ENCODE results near the gene TMEM250.
"Not testable (repeated sequence)": the region's sequence is repeated elsewhere in the genome, so short reads cannot be mapped to it uniquely, and the experiment has no call there.

The TMEM250 gene

GRCh38 chr9:136104916-136105315 is 13.8 kb downstream of the TMEM250 start:
- ChIA-PET CTCF (no interaction called here), POLR2A (ENCODE audit: low non-redundant PET) (no interaction called here)
- H3K27ac ChIP-seq = peak overlapping the region; percentile 97
- TF ChIP-seq, protein P1, sequence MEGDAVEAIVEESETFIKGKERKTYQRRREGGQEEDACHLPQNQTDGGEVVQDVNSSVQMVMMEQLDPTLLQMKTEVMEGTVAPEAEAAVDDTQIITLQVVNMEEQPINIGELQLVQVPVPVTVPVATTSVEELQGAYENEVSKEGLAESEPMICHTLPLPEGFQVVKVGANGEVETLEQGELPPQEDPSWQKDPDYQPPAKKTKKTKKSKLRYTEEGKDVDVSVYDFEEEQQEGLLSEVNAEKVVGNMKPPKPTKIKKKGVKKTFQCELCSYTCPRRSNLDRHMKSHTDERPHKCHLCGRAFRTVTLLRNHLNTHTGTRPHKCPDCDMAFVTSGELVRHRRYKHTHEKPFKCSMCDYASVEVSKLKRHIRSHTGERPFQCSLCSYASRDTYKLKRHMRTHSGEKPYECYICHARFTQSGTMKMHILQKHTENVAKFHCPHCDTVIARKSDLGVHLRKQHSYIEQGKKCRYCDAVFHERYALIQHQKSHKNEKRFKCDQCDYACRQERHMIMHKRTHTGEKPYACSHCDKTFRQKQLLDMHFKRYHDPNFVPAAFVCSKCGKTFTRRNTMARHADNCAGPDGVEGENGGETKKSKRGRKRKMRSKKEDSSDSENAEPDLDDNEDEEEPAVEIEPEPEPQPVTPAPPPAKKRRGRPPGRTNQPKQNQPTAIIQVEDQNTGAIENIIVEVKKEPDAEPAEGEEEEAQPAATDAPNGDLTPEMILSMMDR (conservative IDR thresholded peaks at IDR 0.05; ENCODE audit: low read depth) = no peak
- no peak for DNase-seq (ENCODE audit: low spot score)

DNA sequence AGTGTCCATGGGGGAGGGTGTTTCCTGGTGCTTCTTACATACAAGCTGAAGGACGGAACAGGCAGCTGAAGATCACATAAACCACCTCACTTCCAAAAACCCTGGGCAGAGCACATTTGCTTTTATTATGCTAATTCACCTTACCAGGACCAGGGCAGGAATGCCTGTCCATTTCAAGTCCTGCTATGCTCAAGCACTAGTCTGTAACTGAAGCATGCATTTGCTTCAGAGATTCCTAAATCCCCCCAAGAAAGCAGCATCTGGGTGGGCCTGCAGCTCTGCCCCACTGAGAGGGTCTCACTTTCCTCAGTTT is 14.2 kb downstream of the TMEM250 start:
- TF ChIP-seq, protein P1 (conservative IDR thresholded peaks at IDR 0.05; ENCODE audit: low read depth) = no peak
- ChIA-PET CTCF (no interaction called here), POLR2A (ENCODE audit: low non-redundant PET) (interaction anchor here (0.8 kb wide), 1 partner anchor 9 kb away, joined by 3 read pairs; no protein-coding TSS in a partner anchor)
- DNase-seq (ENCODE audit: low spot score) = no peak
- H3K27ac ChIP-seq = peak overlapping the region; percentile 97

- DNase-seq (ENCODE audit: low spot score) = no peak
- H3K27ac ChIP-seq = peak overlapping the region; percentile 97
- TF ChIP-seq, protein P1 (conservative IDR thresholded peaks at IDR 0.05; ENCODE audit: low read depth) = no peak
- CTCF ChIA-PET = no interaction called here
- POLR2A ChIA-PET (ENCODE audit: low non-redundant PET) = interaction anchor here (0.8 to 1.1 kb wide), 2 partner anchors 8 to 14 kb away, joined by 3 to 4 read pairs; no protein-coding TSS in a partner anchor
Measured at GRCh38 chr9:136103651-136104487, 14.8 kb downstream of the TMEM250 start.

DNA sequence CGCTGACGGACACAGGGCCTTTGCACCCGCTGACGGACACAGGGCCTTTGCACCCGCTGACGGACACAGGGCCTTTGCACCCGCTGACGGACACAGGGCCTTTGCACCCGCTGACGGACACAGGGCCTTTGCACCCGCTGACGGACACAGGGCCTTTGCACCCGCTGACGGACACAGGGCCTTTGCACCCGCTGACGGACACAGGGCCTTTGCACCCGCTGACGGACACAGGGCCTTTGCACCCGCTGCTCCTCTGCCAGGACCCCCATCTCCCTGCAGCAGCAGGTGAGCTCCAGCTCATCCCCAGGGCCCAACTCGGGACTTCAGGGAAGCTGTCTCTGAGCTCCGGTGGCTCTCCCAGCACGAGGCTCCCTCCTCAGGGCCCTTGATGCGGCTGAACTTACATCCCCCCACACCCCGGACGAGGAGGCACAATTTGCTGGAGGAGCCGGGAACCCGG is 17.0 kb downstream of the TMEM250 start:
- CTCF ChIA-PET = interaction anchor here (0.6 to 0.7 kb wide), 3 partner anchors 42 to 53 kb away, joined by 3 read pairs; no protein-coding TSS in a partner anchor
- H3K27ac ChIP-seq; DNase-seq (ENCODE audit: low spot score); POLR2A ChIA-PET (ENCODE audit: low non-redundant PET): not testable (repeated sequence)

DNA sequence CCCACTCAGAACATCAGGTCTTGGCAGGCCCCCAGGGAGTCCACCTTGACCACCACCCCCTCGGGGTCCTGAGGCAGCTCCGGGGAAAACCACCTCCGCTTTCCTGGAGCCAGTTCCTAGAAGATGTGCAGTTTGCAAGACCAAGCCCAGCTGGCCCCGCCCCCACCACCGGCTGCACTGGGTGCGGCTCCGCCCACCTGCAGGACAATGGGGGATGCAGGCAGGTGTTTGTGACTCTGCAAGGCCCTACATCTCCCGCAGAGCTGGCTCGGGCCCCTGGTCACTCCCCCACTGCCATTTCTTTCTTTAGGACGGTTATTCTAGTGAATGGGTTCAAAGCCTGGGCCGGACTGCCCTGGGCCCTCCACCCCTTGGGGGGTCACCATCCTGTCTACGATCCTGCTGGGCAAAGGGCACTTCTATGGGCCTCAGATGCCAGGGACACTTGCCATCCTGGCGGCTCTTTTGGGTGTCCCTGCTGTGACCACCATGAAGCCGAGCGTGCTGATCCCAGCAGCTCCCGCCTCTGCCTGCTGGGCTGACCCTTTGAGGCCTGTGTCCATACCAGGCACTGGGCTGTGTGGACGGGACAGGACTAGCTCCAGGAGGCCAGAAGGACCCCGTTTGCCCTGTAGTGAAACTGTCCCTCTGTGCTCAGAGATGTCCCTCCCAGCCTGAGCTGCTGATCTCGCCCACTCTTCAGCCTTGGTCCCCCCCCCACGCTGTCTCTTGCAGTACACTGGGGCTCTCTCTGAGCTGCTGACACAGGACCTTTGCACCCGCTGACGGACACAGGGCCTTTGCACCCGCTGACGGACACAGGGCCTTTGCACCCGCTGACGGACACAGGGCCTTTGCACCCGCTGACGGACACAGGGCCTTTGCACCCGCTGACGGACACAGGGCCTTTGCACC is 17.7 kb downstream of the TMEM250 start:
- POLR2A ChIA-PET (ENCODE audit: low non-redundant PET) = interaction anchor here (0.6 kb wide), 1 partner anchor 16 kb away, joined by 4 read pairs; no protein-coding TSS in a partner anchor

GRCh38 chr9:136099542-136099941 is 19.1 kb downstream of the TMEM250 start:
- POLR2A ChIA-PET (ENCODE audit: low non-redundant PET) = no interaction called here
- CTCF ChIA-PET = no interaction called here
- H3K27ac ChIP-seq = no peak overlapping the region
- TF ChIP-seq, protein P1 (conservative IDR thresholded peaks at IDR 0.05; ENCODE audit: low read depth) = no peak
- no peak for DNase-seq (ENCODE audit: low spot score)

More for the DNA sequence above, 17.7 kb downstream of the TMEM250 start:
- TF ChIP-seq, protein P1 (conservative IDR thresholded peaks at IDR 0.05; ENCODE audit: low read depth) = no peak
- no peak for DNase-seq (ENCODE audit: low spot score)
- H3K27ac ChIP-seq = no peak overlapping the region
- CTCF ChIA-PET = interaction anchor here (0.6 to 0.7 kb wide), 3 partner anchors 43 to 944 kb away, joined by 3 to 4 read pairs (median 3); no protein-coding TSS in a partner anchor
